K562 (cell line): ENCODE measurements around the gene GPR3. TPM values are rescaled to one million over a fixed set of nuclear protein-coding genes. Genes with fewer than 3 reads are reported as not detected.

Source experiments
- CBX1 ChIP-seq: sonication (generic); IDR thresholded peaks from 2 replicates; pipeline ENCODE4 v1.6.1; 2016; ENCODE audit warnings: antibody characterized with exemption, low read depth, mild to moderate bottlenecking
- MAFF ChIP-seq: IDR thresholded peaks from 2 replicates; pipeline ENCODE4 v1.6.1; 2012; ENCODE audit warnings: low read length, improper control_type of control experiment
- MCM2 ChIP-seq: fragments of 450-650 bp; IDR thresholded peaks from 2 replicates; pipeline ENCODE4 v1.6.1; 2017; ENCODE audit warnings: low read depth, mild to moderate bottlenecking
- RBM22 ChIP-seq: fragments of 200-400 bp; formaldehyde crosslinking; IDR thresholded peaks from 2 replicates; pipeline ENCODE4 v1.6.1; 2018; ENCODE audit warnings: low read length, low read depth; ENCODE audit not compliant: poor library complexity, severe bottlenecking
- ZBTB8A ChIP-seq: fragments of 450-650 bp; IDR thresholded peaks from 2 replicates; pipeline ENCODE4 v1.6.1; 2018; ENCODE audit warnings: mild to moderate bottlenecking, moderate library complexity; ENCODE audit not compliant: partially characterized antibody
- ZNF12 ChIP-seq: sonication (generic); formaldehyde crosslinking; IDR thresholded peaks from 2 replicates; pipeline ENCODE4 v1.4.0; 2020; ENCODE audit warnings: mild to moderate bottlenecking, missing genetic modification reagents
- polyA plus RNA-seq, 8 experiments: library from polyadenylated mRNA; depleted of rRNA in 4 of 8; stranded (reverse) in 5 of 8; unstranded in 3 of 8; fragments of >200 nt; fragmentation: Nextera tagmentation in 2 of 8; fragmentation: Illumina TruSeq in 1 of 8; extraction: Ambion mirVana in 2 of 8; extraction: Trizol in 1 of 8; gene quantifications; 2 replicates each; pipeline versions ENCODE4 v1.2.1 to v1.2.3, GENCODE V29; 2011 to 2014; ENCODE audit warnings: inconsistent platforms in 1 of 8, missing spikeins in 1 of 8
- total RNA-seq, 7 experiments: library from RNA; depleted of rRNA in 6 of 7; stranded (reverse); fragments of >200 nt in 6 of 7; fragmentation: Illumina TruSeq in 2 of 7; extraction: Trizol in 2 of 7; gene quantifications; 2 replicates each; pipeline versions ENCODE4 v1.2.1 to v1.2.3, GENCODE V29; 2011 to 2021; ENCODE audit warnings: low replicate concordance in 1 of 7
- TF ChIP-seq, protein P1 (sequence below): fragments of 450-650 bp; IDR thresholded peaks from 2 replicates; pipeline ENCODE4 v1.6.1; 2017; ENCODE audit warnings: antibody characterized with exemption, mild to moderate bottlenecking
- TF ChIP-seq, protein P2 (sequence below): fragments of 200-600 bp; sonication (generic); IDR thresholded peaks from one replicate; pipeline ENCODE4 v1.6.1; 2012; ENCODE audit warnings: mild to moderate bottlenecking, low read depth, low read length, inconsistent platforms
- TF ChIP-seq, protein P3 (sequence below): IDR thresholded peaks from 2 replicates; pipeline ENCODE4 v1.6.1; 2011; ENCODE audit warnings: borderline replicate concordance, low read depth, mild to moderate bottlenecking, moderate library complexity, low read length; ENCODE audit not compliant: insufficient read depth, poor library complexity, severe bottlenecking

The GPR3 gene
- total and polyA plus RNA-seq, 9 of the 15 experiments (the other 6 are each of a cell fraction or from before 2014, with no cell fraction given): 0.24 to 11.5 (median 3.7) TPM

DNA sequence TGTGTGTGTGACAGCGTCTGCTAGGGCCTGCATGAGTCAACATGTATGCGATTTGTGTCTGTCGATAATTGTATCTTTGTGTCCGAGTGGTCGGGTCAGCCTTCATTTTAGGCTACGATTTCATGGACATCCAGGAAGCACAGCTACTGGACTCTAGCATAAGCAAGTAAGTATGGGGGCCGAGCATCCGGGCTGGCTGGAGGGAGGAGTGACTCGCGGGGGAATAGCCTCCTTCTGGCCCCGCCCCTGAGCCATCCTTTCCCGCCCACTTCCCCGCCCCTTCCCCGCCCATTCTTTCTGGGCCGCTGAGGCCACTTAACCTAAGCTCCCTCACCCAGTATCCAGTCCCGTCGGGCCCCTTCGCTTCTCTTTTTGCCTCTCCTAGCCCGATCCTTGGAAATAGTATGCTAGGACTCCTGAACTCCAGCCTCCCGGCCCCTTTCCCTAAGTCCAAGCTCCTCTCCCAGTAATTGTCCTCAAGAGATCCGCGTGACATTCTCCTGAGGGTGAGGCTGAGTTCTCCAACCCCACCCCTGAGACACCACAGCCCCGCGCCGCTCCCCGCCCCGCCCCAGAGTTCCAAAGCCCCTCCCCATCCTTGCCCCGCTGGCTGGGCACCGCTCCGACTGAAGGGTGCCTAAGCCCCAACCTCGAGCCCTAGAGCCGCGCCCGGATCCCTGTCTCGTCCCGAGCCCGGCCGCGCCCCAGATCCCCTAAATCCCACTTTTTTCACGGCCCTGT is 26.9 kb upstream of the GPR3 start (continued):
- TF ChIP-seq, protein P1, sequence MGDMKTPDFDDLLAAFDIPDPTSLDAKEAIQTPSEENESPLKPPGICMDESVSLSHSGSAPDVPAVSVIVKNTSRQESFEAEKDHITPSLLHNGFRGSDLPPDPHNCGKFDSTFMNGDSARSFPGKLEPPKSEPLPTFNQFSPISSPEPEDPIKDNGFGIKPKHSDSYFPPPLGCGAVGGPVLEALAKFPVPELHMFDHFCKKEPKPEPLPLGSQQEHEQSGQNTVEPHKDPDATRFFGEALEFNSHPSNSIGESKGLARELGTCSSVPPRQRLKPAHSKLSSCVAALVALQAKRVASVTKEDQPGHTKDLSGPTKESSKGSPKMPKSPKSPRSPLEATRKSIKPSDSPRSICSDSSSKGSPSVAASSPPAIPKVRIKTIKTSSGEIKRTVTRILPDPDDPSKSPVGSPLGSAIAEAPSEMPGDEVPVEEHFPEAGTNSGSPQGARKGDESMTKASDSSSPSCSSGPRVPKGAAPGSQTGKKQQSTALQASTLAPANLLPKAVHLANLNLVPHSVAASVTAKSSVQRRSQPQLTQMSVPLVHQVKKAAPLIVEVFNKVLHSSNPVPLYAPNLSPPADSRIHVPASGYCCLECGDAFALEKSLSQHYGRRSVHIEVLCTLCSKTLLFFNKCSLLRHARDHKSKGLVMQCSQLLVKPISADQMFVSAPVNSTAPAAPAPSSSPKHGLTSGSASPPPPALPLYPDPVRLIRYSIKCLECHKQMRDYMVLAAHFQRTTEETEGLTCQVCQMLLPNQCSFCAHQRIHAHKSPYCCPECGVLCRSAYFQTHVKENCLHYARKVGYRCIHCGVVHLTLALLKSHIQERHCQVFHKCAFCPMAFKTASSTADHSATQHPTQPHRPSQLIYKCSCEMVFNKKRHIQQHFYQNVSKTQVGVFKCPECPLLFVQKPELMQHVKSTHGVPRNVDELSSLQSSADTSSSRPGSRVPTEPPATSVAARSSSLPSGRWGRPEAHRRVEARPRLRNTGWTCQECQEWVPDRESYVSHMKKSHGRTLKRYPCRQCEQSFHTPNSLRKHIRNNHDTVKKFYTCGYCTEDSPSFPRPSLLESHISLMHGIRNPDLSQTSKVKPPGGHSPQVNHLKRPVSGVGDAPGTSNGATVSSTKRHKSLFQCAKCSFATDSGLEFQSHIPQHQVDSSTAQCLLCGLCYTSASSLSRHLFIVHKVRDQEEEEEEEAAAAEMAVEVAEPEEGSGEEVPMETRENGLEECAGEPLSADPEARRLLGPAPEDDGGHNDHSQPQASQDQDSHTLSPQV: no peak
- TF ChIP-seq MCM2 (no peak), CBX1 (no peak), MAFF (no peak), ZBTB8A (no peak), ZNF12 (CRISPR knock-in tag) (0 out of 2 replicates have a peak, but pooled peaks have one; percentile 77), RBM22 (no peak)
- TF ChIP-seq, protein P2, sequence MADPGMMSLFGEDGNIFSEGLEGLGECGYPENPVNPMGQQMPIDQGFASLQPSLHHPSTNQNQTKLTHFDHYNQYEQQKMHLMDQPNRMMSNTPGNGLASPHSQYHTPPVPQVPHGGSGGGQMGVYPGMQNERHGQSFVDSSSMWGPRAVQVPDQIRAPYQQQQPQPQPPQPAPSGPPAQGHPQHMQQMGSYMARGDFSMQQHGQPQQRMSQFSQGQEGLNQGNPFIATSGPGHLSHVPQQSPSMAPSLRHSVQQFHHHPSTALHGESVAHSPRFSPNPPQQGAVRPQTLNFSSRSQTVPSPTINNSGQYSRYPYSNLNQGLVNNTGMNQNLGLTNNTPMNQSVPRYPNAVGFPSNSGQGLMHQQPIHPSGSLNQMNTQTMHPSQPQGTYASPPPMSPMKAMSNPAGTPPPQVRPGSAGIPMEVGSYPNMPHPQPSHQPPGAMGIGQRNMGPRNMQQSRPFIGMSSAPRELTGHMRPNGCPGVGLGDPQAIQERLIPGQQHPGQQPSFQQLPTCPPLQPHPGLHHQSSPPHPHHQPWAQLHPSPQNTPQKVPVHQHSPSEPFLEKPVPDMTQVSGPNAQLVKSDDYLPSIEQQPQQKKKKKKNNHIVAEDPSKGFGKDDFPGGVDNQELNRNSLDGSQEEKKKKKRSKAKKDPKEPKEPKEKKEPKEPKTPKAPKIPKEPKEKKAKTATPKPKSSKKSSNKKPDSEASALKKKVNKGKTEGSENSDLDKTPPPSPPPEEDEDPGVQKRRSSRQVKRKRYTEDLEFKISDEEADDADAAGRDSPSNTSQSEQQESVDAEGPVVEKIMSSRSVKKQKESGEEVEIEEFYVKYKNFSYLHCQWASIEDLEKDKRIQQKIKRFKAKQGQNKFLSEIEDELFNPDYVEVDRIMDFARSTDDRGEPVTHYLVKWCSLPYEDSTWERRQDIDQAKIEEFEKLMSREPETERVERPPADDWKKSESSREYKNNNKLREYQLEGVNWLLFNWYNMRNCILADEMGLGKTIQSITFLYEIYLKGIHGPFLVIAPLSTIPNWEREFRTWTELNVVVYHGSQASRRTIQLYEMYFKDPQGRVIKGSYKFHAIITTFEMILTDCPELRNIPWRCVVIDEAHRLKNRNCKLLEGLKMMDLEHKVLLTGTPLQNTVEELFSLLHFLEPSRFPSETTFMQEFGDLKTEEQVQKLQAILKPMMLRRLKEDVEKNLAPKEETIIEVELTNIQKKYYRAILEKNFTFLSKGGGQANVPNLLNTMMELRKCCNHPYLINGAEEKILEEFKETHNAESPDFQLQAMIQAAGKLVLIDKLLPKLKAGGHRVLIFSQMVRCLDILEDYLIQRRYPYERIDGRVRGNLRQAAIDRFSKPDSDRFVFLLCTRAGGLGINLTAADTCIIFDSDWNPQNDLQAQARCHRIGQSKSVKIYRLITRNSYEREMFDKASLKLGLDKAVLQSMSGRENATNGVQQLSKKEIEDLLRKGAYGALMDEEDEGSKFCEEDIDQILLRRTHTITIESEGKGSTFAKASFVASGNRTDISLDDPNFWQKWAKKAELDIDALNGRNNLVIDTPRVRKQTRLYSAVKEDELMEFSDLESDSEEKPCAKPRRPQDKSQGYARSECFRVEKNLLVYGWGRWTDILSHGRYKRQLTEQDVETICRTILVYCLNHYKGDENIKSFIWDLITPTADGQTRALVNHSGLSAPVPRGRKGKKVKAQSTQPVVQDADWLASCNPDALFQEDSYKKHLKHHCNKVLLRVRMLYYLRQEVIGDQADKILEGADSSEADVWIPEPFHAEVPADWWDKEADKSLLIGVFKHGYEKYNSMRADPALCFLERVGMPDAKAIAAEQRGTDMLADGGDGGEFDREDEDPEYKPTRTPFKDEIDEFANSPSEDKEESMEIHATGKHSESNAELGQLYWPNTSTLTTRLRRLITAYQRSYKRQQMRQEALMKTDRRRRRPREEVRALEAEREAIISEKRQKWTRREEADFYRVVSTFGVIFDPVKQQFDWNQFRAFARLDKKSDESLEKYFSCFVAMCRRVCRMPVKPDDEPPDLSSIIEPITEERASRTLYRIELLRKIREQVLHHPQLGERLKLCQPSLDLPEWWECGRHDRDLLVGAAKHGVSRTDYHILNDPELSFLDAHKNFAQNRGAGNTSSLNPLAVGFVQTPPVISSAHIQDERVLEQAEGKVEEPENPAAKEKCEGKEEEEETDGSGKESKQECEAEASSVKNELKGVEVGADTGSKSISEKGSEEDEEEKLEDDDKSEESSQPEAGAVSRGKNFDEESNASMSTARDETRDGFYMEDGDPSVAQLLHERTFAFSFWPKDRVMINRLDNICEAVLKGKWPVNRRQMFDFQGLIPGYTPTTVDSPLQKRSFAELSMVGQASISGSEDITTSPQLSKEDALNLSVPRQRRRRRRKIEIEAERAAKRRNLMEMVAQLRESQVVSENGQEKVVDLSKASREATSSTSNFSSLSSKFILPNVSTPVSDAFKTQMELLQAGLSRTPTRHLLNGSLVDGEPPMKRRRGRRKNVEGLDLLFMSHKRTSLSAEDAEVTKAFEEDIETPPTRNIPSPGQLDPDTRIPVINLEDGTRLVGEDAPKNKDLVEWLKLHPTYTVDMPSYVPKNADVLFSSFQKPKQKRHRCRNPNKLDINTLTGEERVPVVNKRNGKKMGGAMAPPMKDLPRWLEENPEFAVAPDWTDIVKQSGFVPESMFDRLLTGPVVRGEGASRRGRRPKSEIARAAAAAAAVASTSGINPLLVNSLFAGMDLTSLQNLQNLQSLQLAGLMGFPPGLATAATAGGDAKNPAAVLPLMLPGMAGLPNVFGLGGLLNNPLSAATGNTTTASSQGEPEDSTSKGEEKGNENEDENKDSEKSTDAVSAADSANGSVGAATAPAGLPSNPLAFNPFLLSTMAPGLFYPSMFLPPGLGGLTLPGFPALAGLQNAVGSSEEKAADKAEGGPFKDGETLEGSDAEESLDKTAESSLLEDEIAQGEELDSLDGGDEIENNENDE: no peak
- TF ChIP-seq, protein P3, sequence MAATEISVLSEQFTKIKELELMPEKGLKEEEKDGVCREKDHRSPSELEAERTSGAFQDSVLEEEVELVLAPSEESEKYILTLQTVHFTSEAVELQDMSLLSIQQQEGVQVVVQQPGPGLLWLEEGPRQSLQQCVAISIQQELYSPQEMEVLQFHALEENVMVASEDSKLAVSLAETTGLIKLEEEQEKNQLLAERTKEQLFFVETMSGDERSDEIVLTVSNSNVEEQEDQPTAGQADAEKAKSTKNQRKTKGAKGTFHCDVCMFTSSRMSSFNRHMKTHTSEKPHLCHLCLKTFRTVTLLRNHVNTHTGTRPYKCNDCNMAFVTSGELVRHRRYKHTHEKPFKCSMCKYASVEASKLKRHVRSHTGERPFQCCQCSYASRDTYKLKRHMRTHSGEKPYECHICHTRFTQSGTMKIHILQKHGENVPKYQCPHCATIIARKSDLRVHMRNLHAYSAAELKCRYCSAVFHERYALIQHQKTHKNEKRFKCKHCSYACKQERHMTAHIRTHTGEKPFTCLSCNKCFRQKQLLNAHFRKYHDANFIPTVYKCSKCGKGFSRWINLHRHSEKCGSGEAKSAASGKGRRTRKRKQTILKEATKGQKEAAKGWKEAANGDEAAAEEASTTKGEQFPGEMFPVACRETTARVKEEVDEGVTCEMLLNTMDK: no peak
